HG03175 (cell line): ENCODE data around the gene CNTNAP2.
A peak's percentile ranks its signal among the peaks of the same experiment; 100 is the strongest.
"Not testable (repeated sequence)": the region's sequence is repeated elsewhere in the genome, so short reads cannot be mapped to it uniquely, and the experiment has no call there.

Experiments
- ATAC-seq: cut with Tn5 transposase; IDR thresholded peaks from one replicate; pipeline ENCODE4 v1.9.1; 2021; ENCODE audit warnings: mild to moderate bottlenecking, moderate library complexity; ENCODE audit not compliant: unreplicated experiment

The CNTNAP2 gene

DNA sequence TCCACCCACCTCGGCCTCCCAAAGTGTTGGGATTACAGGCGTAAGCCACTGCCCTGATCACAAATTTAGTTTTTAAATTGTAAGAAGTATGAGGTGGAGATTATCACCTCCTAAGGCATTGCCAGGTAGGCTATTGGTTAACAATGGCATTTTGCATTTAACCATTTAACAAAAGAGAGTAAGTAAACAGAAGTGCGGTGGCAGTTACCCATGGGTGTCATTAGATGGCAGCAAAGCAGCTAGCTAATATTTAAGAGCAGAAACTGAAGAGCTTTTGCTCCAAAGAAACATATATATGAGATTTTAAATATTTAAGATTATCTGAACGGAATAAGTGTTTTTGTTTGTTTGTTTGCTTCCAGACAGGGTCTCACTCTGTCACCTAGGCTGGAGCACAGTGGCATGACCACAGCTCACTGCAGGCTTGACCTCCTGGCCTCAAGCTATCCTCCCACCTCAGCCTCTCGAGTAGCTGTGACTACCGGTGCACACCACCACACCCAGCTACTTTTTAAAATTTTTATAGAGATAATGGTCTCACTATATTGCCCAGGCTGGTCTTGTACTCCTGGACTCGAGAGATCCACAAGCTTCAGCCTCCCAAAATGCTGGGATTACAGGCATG, 2148.4 kb downstream of the CNTNAP2 start:
- peak; percentile 51 for ATAC-seq

DNA sequence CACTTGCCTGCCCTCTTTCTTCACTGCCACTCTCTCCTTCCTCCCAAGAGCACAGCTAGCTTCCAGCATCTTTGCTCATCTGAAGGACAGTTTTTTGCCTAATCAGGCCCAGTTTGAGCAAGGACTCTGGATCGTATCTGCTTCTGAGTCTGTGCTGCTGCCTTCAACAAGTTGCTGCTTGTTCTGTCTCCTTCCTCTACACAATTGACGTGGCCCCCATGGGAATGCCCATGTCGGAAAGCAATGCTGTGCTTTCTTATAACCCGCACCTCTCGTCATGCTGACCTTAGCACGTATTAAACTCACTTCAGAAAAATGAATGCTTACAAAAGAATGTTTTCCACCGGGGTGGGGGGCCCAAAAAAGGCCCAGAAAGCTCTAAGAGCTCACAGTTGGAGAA, 2149.3 kb downstream of the CNTNAP2 start:
- ATAC-seq, result no peak

DNA sequence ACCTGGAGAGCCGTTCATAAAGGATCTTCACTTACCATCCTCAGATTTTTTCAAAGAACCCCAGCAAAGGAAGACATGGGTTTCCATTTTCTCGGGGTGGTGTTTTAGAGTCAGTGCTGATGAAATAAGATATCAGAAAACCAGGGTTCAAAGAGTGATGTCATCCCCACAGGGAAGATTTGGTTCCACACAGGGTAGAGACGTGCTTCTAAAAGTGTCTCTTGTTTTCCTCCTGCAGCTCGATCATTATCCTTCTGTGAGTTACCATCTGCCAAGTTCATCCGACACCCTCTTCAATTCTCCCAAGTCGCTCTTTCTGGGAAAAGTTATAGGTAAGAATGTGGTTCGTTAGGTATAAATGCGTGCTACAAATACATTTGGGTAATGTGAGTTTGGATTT, 2150.2 kb downstream of the CNTNAP2 start:
- no peak for ATAC-seq

DNA sequence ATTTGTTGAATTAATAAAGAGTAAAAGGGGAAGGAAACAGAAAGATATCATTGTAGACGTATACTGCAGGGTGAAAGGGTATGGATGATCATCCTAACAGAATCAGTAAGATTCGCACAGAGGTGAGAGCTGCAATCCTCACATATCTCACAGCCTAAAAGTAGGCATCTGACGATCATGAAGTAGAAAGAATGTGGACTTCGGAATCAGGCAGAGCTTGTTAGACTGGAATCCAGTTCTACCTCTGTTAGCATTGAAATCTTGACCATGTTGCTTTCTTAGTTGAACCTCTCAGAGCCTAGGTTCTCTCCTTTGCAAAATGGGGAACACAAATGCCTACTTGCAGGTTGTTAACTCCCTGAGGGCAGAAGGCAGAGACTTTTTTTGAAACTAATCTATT, 2154.0 kb downstream of the CNTNAP2 start:
- no peak for ATAC-seq

DNA sequence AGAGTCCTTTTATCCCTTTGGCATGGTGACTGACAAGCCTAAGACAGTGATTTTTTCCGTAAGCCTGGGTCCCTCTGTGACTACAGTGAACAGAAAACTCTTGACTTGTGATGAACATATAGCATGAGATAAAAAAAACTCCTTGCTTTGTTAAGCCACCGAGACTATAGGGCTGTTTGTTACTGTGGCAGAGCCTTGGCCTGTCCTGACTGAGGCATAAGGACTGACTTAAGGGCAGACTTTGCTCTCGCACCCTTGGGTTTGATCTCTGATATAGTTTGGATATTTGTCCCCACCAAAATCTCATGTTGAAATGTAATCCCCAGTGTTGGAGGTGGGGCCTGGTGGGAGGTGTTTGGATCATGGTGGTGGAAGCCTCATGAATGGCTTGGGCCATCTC, 2157.5 kb downstream of the CNTNAP2 start:
- no peak for ATAC-seq

DNA sequence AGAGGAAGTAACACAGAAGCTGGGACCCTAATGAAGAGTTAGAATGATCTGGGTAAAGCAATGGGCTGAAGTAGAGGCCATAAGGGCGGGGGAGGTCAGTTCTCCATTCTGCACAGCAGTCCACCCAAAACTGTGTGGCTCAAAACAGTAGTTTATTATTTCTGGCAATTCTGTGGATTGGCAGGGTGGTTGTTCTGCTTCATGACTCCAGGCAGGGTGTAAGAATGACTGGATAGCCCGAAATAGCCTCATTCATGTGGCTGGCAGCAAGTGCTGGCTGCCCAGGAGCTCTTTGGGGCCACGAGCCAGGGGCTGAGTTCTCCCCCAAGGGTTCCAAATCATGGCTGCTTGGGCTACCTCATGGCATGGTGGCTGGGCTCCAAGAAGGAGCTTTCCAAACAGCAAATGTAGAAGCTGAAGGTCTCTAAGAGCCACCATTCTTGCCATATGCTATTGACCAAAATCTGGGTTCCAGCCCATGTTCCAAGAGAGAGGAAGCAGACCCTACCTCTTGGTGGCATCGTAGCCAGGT, 2158.8 kb downstream of the CNTNAP2 start:
- no peak for ATAC-seq

DNA sequence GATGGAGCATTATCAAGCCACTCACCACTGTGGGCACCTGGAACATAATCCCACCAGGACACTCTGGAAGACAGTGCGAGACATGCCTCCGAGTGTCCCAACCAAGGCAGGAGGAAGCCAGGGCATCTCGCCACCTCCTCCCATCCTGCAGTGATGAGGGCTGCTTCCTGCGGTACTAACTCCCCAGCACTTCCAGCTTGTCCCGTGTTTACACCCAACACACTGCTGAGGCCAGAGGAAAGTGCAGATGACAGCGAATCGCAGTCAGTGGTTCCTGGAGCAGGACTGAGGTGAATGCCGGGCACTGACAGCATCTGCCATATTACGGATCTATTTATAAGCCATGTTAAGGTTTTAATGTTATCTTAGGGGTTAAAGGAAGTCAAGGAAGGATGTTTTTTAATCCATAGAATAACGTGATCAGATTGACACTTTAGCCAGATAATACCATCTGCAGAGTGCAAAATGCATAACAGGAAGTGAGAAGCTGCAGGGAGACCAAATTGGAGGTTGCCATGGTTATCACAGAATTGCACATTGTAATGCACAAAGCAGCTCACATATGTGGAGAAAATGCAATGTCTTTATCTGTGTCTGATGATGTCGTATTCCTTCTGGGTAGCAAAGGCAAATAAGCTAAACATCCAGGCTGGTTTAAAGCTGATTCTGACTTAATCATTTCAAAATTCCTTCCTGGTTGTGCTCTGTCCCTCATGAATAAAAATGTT, 2159.9 kb downstream of the CNTNAP2 start:
- no peak for ATAC-seq

DNA sequence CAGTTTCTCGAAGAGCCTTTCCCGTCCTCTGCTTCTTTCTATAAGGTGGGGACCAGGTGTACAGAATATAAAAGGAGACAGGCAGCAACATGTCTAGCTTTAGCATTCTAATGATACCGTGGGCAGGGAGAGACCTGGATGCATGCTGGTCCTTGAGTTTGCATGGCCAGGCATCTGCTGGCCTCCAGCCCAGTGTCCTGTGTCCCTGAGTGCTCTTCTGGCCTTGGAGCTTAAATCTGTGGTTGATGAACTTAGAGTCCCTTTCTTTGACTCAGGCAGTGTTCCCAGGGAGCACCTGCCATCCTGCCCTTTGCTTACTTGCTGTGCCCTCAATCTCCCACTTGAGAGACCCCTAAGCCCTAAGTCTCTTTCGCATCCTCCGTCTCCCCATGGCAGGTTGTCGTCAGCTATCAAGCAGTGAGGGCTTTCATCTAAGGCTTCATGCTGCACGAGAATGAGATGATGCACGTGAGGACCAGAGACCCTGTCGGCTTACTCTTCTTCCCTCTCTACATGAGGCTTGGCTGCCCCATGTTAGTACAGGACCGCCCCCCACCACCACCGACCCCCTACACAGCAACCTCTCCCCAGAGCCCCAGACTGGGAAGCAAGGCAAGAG, 2160.6 kb downstream of the CNTNAP2 start:
- ATAC-seq, result no peak

DNA sequence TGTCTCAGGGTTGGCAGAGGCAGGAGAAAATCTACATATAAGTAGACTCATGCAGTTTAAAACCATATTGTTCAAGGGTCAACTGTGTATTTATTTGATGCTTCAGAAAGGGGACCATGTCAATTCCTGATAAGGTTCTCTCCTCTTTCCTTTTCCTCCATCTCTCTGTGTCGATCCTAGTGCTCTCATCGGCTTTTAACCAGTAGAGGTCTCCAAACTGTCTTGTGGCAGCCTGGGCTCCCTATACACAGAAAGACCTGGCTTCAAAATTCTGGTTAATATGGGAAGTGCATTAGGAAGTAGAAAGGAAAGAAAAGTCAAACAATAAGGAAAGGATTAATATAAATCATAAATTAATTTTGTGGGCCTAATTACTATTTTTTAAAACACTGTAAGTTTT, 2169.5 kb downstream of the CNTNAP2 start:
- no peak for ATAC-seq

DNA sequence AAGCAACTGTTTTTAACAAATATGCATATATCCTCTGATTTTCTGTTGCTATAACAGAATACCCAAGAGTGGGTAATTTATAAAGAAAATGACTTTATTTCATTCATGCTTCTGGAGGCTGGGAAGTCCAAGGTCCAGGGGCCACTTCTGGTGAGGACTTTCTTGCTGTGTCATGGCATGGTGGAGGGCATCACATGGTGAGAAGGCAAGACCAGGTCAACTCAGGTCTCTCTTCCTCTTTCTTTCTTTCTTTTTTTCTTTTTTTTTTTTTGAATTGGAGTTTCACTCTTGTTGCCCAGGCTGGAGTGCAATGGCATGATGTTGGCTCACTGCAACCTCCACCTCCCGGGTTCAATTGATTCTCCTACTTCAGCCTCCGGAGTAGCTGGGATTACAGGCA, 2170.9 kb downstream of the CNTNAP2 start:
- ATAC-seq, result no peak

DNA sequence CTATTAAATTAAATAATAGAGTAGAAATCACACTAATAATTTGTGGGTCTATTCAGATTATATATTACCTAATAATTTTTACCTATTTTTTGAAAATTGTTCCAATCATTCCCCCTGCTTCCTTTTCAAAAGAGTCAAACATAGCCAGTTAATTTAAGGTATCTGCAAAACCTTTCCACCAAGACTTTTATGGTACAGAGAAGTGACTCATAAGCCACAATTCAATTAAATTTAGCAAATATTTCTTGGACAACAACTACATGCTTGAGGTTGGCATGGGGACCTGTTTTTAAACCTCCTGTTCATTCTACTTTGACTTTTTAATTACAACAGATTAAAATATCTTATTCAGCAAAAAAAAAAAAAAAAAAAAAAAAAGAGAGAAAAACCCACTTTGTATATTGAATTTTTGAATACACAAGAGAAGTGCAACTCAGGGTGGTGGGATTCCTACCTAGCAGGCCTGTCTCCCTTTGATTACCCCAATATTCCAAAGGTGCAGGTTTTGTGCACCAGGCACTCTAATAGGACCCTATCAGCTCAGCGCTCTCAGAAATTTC, 2172.1 kb downstream of the CNTNAP2 start:
- no peak for ATAC-seq

DNA sequence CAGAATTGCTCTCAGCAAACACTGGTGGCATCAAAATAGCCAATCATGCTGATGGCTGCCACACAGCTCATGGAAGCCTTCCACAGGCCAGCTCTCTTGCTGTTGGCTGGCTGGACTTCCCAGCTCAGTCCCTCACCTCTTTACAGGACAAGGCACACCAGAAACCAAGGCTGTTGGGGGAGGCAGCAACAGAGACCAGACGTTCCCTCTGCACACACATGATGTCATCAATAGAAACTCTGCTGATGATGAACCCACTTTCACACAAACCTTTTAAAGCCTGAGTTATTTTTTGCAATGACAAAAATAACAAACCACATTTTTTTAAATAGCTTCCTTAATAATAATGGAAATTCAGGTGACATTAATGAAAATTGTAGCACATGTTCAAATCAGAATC, 2173.0 kb downstream of the CNTNAP2 start:
- no peak for ATAC-seq

DNA sequence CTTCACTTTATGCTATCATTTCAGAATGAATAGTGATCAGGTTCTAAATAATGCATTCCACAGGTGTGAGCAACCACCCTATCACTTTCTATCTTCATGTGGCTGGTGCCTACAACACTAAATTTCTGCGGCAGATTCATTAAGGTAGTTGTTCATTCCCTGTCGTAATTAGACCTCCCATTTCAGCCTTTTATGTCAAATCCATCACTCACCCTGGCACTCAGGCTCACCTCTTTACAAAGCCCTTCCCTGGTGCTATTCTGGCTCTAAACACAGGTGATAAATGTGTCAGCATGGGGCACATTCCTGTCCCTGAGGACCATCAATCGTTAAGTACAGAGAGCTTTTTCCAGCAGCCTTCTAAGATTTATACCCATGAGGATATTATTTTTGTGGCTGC, 2173.9 kb downstream of the CNTNAP2 start:
- no peak for ATAC-seq

DNA sequence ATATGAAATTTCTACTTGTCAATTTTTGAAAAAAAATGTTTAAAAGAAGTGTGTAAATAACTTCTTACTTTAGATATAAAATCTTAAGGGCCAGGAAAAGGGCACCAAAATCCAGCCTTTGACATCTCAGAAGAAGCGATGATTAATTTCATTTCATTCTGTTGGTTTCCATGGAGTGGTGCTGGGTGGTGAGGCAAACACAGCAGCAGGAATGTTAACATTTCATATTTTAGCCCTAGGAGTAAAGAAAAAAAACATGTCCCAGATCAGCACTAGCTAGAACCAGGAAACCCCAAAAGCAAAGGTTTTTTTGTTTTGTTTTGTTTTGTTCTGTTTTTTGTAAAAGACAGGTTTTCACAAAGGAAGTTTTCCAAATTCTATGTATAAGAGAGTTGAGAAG, 2175.2 kb downstream of the CNTNAP2 start:
- ATAC-seq, result no peak

DNA sequence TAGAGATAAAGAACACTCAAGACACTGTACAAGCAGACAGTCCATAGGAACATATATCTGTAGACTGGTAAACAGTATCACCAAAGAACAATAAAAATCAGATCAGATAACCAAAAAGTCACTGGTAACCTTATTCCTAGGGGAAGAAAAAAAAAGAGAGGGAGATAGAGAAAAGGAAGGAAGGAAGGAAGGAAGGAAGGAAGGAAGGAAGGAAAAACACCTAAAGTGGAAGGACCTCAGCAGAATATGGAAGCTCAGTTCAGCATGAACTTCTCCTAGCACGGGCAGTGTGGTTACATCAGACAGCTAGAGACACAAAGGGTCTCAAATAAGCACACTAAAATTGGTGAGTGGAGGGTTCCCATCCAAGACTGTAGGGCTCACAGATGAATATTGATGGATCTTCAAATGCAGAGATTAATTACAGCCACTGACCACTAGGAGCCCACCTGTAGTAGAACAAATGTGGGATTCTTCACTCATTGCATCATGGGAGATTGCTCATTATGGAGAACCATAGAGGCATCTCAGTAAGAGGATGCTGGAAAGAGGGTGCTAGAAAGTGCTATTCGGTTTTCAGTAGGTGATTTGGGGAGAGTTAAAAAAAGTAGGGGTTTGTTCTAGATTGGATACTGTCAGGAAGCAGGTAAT, 2180.5 kb downstream of the CNTNAP2 start:
- ATAC-seq, result no peak

DNA sequence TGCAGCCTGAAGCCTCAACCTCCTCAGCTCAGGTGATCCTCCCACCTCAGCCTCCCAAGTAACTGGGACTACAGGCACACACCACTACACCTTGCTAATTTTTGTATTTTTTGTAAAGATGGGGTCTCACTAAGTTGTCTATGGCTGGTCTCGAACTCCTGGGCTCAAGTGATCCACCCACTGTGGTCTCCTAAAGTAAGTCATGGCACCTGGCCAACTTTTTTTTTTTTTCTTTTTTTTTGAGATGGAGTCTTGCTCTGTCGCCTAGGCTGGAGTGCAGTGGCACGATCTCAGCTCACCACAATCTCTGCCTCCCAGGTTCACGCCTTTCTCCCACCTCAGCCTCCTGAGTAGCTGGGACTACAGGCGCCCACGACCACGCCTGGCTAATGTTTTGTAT, 2182.2 kb downstream of the CNTNAP2 start:
- ATAC-seq, result not testable (repeated sequence)

DNA sequence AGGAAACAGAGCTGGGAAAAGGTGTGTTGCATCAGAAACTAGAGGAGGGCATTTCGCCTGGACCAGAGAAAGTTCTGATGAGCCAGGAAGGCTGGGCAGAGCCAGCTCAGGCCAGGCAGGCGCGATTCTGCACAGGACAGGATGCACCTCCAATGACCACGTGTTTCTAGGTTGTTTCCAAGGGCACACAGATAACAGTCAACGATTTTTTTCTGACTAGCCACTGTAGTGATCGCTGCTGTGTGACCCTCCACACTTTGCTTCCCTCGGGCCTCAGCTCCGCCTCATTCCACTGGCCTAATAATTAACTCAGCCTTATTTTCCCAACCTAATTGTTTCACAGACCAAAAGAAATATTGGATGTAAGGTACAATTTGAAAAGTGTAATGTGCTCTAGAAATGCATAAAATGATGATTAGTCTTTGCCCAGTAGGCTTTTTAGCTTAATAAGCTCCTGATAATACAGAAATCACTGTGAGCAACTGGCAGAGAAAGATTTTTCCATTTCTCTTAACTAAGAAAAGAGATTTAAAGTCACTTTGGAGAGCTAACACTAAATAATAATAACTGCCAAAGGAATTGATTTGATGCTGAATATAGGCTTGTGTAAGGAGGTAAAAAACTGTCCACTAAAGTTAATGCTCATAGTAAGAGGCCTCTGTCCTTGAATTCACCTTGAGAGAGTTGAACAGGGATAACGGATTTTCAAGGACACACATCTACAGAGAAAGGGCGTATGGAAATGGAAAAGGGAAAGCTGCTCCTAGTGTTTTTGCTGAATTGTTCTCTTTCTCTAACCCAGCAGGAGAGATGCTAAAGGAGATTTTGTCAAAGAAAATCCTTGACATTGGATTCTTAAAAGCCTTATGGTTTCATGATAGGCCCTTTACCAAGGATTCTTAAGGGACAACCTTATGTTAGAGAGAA, 2183.0 kb downstream of the CNTNAP2 start:
- no peak for ATAC-seq

DNA sequence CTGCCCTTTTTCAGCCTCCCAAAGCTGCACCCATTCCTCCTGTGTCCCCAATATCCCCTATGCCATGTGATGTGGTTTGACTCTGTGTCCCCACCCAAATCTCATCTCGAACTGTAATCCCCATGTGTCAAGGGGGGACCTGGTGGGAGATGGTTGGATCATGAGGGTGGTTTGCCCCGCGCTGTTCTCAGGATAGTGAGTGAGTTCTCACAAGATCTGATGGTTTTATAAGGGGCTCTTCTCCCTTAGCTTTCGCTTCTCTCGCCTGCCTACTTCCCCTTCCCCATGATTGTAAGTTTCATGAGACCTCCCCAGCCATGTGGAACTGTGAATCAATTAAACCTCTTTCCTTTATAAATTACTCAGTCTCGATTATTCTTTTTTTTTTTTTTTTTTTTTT, 2185.8 kb downstream of the CNTNAP2 start:
- ATAC-seq, result not testable (repeated sequence)

DNA sequence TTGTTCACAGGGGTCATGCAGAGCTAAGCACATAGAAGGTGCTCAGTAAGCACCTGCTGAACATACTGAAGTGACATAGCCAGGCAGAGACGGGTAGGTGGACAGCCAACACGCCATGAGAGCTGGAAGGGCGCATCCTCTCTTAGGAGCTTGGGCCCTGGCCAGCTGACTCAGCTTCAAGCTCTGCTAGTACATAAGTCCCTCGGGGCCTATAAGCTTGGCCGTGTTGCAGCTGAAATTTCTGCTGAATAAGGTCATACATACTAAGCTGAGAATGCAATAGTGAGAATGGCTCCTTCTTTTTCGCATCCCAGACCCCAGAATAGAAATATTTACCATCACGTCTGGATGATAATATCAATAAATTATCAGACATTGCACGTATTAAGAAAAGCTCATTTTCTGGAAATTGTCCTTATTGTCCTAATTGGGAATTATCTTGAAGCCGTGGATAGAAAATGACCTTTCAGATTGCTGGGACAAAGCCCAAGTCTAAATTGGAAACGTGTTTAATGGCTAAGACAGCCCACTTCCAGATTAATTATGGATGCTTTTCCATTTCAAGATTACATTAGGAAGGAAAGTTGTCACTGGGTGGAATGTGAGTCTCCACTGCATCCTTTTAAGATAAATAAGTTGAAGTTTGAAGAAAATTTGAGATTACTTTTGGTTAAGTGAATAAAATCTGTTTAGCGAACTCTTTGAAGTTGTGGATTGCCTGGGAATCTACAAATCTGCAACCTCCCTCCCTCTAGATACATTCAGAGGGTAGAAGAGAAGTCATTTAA, 2186.9 kb downstream of the CNTNAP2 start:
- ATAC-seq, result no peak

DNA sequence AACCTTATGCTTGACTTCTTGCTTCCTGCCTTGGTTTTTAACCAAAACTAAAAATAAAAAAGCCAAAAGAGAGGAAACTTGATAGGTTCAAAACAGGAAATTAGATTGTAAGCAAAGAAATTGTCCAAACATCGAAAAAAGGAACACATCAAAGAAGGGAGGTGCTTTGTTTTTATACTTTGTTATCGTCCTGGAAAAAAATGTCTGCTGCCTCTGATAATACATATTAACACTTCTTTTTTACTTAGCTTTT, 2187.4 kb downstream of the CNTNAP2 start:
- ATAC-seq, result no peak
